CD4-positive, alpha-beta T cell (primary cell): ENCODE data around the gene CYP3A4. TPM values are rescaled to one million over a fixed set of nuclear protein-coding genes. Genes with fewer than 3 reads are reported as not detected.

ENCODE experiments used
- ATAC-seq: fragments of 200-7000 bp; cut with Tn5 transposase; one replicate; pipeline ENCODE4 v1.10.0; 2022; ENCODE audit warnings: mild to moderate bottlenecking; ENCODE audit not compliant: poor library complexity
- CTCF ChIA-PET: fragments of 350-600 bp; sonication (Branson Sonifier 250); formaldehyde crosslinking; loops from one replicate; lab custom pipeline; 2021; ENCODE audit warnings: antibody characterized with exemption, inconsistent platforms; lab: Charles Lee
- POLR2A ChIA-PET: fragments of 350-600 bp; sonication (Branson Sonifier 250); formaldehyde crosslinking; loops from one replicate; lab custom pipeline; 2021; ENCODE audit warnings: antibody characterized with exemption, inconsistent platforms; lab: Charles Lee
- DNase-seq, 14 experiments: peaks; one replicate each; pipeline ENCODE4 v3.0.0-alpha.2; 2013 to 2020; ENCODE audit warnings: mixed read lengths in 2 of 14
- H3K27ac ChIP-seq, 2 donors: one replicate each; pipeline versions ENCODE4 v1.5.1 to v1.7.0; 2013; ENCODE audit warnings: low read length in 2 of 2, low read depth in 1 of 2, mild to moderate bottlenecking in 1 of 2
- H3K27me3 ChIP-seq, 2 experiments: 1 replicate in 1 of 2; 2 replicates in 1 of 2; pipeline versions ENCODE4 v1.6.1 to v1.7.0; 2013; ENCODE audit warnings: low read length in 2 of 2, control low read depth in 1 of 2, mild to moderate bottlenecking in 1 of 2, moderate library complexity in 1 of 2; ENCODE audit not compliant: insufficient read depth in 2 of 2, control insufficient read depth in 1 of 2
- H3K36me3 ChIP-seq: one replicate; pipeline ENCODE4 v1.6.1; 2013; ENCODE audit warnings: low read length, control low read depth; ENCODE audit not compliant: insufficient read depth
- H3K4me1 ChIP-seq: one replicate; pipeline ENCODE4 v1.6.1; 2013; ENCODE audit warnings: low read length, control low read depth; ENCODE audit not compliant: insufficient read depth
- H3K4me3 ChIP-seq: one replicate; pipeline ENCODE4 v1.5.1; 2013; ENCODE audit warnings: mild to moderate bottlenecking, low read length, moderate library complexity
- H3K9me3 ChIP-seq, 2 experiments: 1 replicate in 1 of 2; 2 replicates in 1 of 2; pipeline versions ENCODE4 v1.6.1 to v1.7.0; 2013; ENCODE audit warnings: low read length in 2 of 2, mild to moderate bottlenecking in 2 of 2, control low read depth in 1 of 2, moderate library complexity in 1 of 2; ENCODE audit not compliant: control insufficient read depth in 1 of 2, insufficient read depth in 1 of 2
- H3K27ac Mint-ChIP-seq: one replicate; pipeline ENCODE4 v1.8.0; 2020; ENCODE audit warnings: mixed read lengths
- H3K27me3 Mint-ChIP-seq: one replicate; pipeline ENCODE4 v1.8.0; 2021; ENCODE audit warnings: mixed read lengths
- H3K36me3 Mint-ChIP-seq: one replicate; pipeline ENCODE4 v1.8.0; 2021; ENCODE audit warnings: low read depth, mixed read lengths
- H3K4me1 Mint-ChIP-seq: one replicate; pipeline ENCODE4 v1.8.0; 2021; ENCODE audit warnings: low read depth, mixed read lengths
- H3K4me3 Mint-ChIP-seq: one replicate; pipeline ENCODE4 v1.8.0; 2020; ENCODE audit warnings: mild to moderate bottlenecking, mixed read lengths
- H3K9me3 Mint-ChIP-seq: one replicate; pipeline ENCODE4 v1.8.0; 2020; ENCODE audit warnings: mixed read lengths
- CTCF ChIP-seq: fragments of 200-600 bp; IDR thresholded peaks from one replicate; pipeline ENCODE4 v1.8.0; 2022; ENCODE audit warnings: antibody characterized with exemption, mild to moderate bottlenecking
- intact Hi-C, 2 experiments: fragments of 100-400 bp; cut with DNase I in 1 of 2; cut with micrococcal nuclease in 1 of 2; formaldehyde crosslinking; loops; one replicate each; pipeline versions ENCODE4 v1.15.1 to v1.9.0; 2023 to 2025; cut with DNase I, micrococcal nuclease
- total RNA-seq, 174 experiments: library from RNA in 2 of 174; stranded (reverse) in 2 of 174; gene quantifications; one replicate each; pipeline ENCODE4 v1.2.3 and lab custom pipeline; 2021 to 2026

CYP3A4 gene
- total RNA-seq, 2 experiments from 2014 or later = not detected

- ChIA-PET CTCF (no interaction called here), POLR2A (no interaction called here)
- Histone ChIP-seq H3K27me3 (no peaks in the 10 kb centered on the region), H3K36me3 (no peaks in the 10 kb centered on the region), H3K4me3 (no peak overlapping the region), H3K9me3 (no peaks in the 10 kb centered on the region), H3K4me1 (no peaks in the 10 kb centered on the region), H3K27ac (no peak overlapping the region)
- no peak overlapping the region for H3K27ac Mint-ChIP-seq
- H3K4me3 Mint-ChIP-seq = no peak overlapping the region
- H3K4me1 Mint-ChIP-seq = no peaks in the 10 kb centered on the region
- no peaks in the 10 kb centered on the region for H3K27me3 Mint-ChIP-seq
- H3K36me3 Mint-ChIP-seq = peaks cover 42% of the 10 kb centered on the region
- ATAC-seq (no peak), DNase-seq (no peak)
- no peak for TF ChIP-seq CTCF
- no peaks in the 10 kb centered on the region for H3K9me3 Mint-ChIP-seq
- intact Hi-C loops = no loop called here
These were observed 74.7 kb downstream of the CYP3A4 start for GRCh38 chr7:99709260-99709659.

GRCh38 chr7:99707096-99707495, 76.9 kb downstream of the CYP3A4 start:
- Mint-ChIP-seq H3K36me3 (peaks cover 42% of the 10 kb centered on the region), H3K27ac (no peak overlapping the region), H3K9me3 (no peaks in the 10 kb centered on the region), H3K4me3 (no peak overlapping the region), H3K4me1 (no peaks in the 10 kb centered on the region), H3K27me3 (no peaks in the 10 kb centered on the region)
- Histone ChIP-seq H3K27me3 (no peaks in the 10 kb centered on the region), H3K9me3 (no peaks in the 10 kb centered on the region), H3K27ac (no peak overlapping the region), H3K4me1 (no peaks in the 10 kb centered on the region), H3K4me3 (no peak overlapping the region), H3K36me3 (no peaks in the 10 kb centered on the region)
- no peak for DNase-seq
- CTCF ChIA-PET = no interaction called here
- ATAC-seq = no peak
- no peak for TF ChIP-seq CTCF
- intact Hi-C loops = no loop called here
- POLR2A ChIA-PET = no interaction called here

Other genes starting within 250 kb of the CYP3A4 start
- 1 to 10 TPM; 1.5 to 1.8 TPM for gene FAM200A, start 232.1 kb downstream of the CYP3A4 start, total RNA-seq
- 100 to 1,000 TPM; 145 to 146 TPM for gene ZNF655, start 225.5 kb downstream of the CYP3A4 start, total RNA-seq
- 1 to 10 TPM; 1.0 TPM for gene TMEM225B, start 185.9 kb downstream of the CYP3A4 start, total RNA-seq
- gene ZSCAN25, start 167.2 kb downstream of the CYP3A4 start, total RNA-seq = 10 to 100 TPM; 41.5 to 44.2 TPM
- not detected for gene CYP3A5, start 104.2 kb downstream of the CYP3A4 start, total RNA-seq
- gene CYP3A7, start 49.0 kb downstream of the CYP3A4 start, total RNA-seq = not detected
- not detected for gene CYP3A43, start 43.8 kb upstream of the CYP3A4 start, total RNA-seq
- gene OR2AE1, start 92.8 kb upstream of the CYP3A4 start, total RNA-seq = not detected
- 10 to 100 TPM; 22.8 to 23.1 TPM for gene TRIM4, start 135.3 kb upstream of the CYP3A4 start, total RNA-seq
- under 1 TPM; 0.25 to 0.36 TPM for gene GJC3, start 145.4 kb upstream of the CYP3A4 start, total RNA-seq
- gene AZGP1, start 191.8 kb upstream of the CYP3A4 start, total RNA-seq = not detected
- 10 to 100 TPM; 42.3 to 45.0 TPM for gene ZKSCAN1, start 231.4 kb upstream of the CYP3A4 start, total RNA-seq